NT2/D1 (cell line): ENCODE data around the gene PRICKLE1.
A peak's percentile ranks its signal among the peaks of the same experiment; 100 is the strongest.

Source experiments
- DNase-seq: peaks from one replicate; pipeline ENCODE4 v3.0.0-alpha.2; 2011; ENCODE audit warnings: low read depth, low spot score
- H3K27me3 ChIP-seq: 2 replicates; pipeline ENCODE4 v1.6.0; 2011; ENCODE audit warnings: mild to moderate bottlenecking; ENCODE audit not compliant: insufficient read length, insufficient read depth
- H3K36me3 ChIP-seq: 2 replicates; pipeline ENCODE4 v1.6.1; 2011; ENCODE audit warnings: mild to moderate bottlenecking, low read length, mixed read lengths; ENCODE audit not compliant: insufficient read depth, insufficient read length
- H3K4me1 ChIP-seq: 2 replicates; pipeline ENCODE4 v1.5.1; 2011; ENCODE audit not compliant: insufficient read depth, insufficient read length
- H3K4me3 ChIP-seq: 2 replicates; pipeline ENCODE4 v1.5.1; 2011; ENCODE audit warnings: low read depth; ENCODE audit not compliant: insufficient read length
- H3K9ac ChIP-seq: 2 replicates; pipeline ENCODE4 v1.6.0; 2011; ENCODE audit warnings: low read depth; ENCODE audit not compliant: insufficient read length
- H3K9me3 ChIP-seq: 2 replicates; pipeline ENCODE4 v1.5.1; 2011; ENCODE audit warnings: mild to moderate bottlenecking, low read length; ENCODE audit not compliant: insufficient read depth
- SUZ12 ChIP-seq: IDR thresholded peaks from 2 replicates; pipeline ENCODE4 v1.6.1; 2011; ENCODE audit not compliant: insufficient read length, insufficient read depth; ENCODE audit errors: extremely low read depth
- YY1 ChIP-seq: IDR thresholded peaks from 2 replicates; pipeline ENCODE4 v1.6.1; 2011; ENCODE audit not compliant: insufficient read length, insufficient read depth
- ZNF274 ChIP-seq: IDR thresholded peaks from 2 replicates; pipeline ENCODE4 v1.6.1; 2011; ENCODE audit warnings: mild to moderate bottlenecking, low read depth, low read length

PRICKLE1 gene

DNA sequence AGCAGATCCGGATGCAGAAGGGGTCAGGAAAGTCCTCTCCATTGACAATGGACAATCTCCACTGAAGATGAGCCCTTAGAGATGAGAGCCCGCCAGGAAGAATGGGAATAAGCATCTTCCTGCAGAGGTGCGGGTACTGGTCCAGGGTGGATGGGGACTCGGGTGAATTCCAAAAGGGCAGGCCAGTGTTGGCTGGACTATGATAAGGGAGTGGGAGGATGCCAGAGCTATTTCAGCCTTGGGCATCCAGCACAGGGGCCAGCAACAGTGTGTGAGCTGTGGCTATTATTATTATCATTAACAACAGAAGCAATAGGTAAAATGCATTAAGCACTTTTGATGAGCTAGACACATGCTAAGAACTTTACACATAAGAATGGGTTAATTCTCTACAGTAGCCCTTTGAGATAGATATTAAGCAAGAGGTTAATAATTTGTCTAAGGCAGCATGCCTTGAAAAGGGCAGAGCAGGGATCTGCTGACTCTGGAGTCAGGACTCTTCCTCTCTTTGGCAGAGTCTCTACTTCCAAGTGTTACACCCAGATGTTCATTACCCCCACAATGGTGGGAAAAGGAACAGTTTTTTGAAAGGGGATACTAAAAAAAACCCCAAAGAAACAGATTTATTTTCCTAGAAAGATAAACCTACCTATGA lies 55.2 kb downstream of the PRICKLE1 start:
- Histone ChIP-seq H3K27me3 (no peaks in the 10 kb centered on the region), H3K36me3 (no peaks in the 10 kb centered on the region), H3K9me3 (no peaks in the 10 kb centered on the region), H3K4me3 (no peak overlapping the region), H3K9ac (no peak overlapping the region), H3K4me1 (no peaks in the 10 kb centered on the region)
- TF ChIP-seq SUZ12: no peak
- no peak for TF ChIP-seq YY1
- TF ChIP-seq ZNF274: no peak
- DNase-seq: no peak

GRCh38 chr12:42530284-42530683 lies 59.3 kb downstream of the PRICKLE1 start:
- TF ChIP-seq SUZ12: no peak
- TF ChIP-seq YY1: no peak
- no peak for TF ChIP-seq ZNF274
- Histone ChIP-seq H3K36me3 (no peaks in the 10 kb centered on the region), H3K9ac (no peak overlapping the region), H3K4me1 (peaks cover 3% of the 10 kb centered on the region), H3K4me3 (no peak overlapping the region), H3K9me3 (no peaks in the 10 kb centered on the region), H3K27me3 (no peaks in the 10 kb centered on the region)
- DNase-seq: no peak

- H3K9ac ChIP-seq: no peak overlapping the region
- H3K4me3 ChIP-seq: no peak overlapping the region
- H3K4me1 ChIP-seq: peaks cover 3% of the 10 kb centered on the region
- no peak for DNase-seq
- no peak for TF ChIP-seq YY1
- TF ChIP-seq ZNF274: no peak
- TF ChIP-seq SUZ12: no peak
- no peaks in the 10 kb centered on the region for H3K36me3 ChIP-seq
- H3K9me3 ChIP-seq: no peaks in the 10 kb centered on the region
- no peaks in the 10 kb centered on the region for H3K27me3 ChIP-seq
These were observed 64.1 kb downstream of the PRICKLE1 start for GRCh38 chr12:42525444-42525843.

DNA sequence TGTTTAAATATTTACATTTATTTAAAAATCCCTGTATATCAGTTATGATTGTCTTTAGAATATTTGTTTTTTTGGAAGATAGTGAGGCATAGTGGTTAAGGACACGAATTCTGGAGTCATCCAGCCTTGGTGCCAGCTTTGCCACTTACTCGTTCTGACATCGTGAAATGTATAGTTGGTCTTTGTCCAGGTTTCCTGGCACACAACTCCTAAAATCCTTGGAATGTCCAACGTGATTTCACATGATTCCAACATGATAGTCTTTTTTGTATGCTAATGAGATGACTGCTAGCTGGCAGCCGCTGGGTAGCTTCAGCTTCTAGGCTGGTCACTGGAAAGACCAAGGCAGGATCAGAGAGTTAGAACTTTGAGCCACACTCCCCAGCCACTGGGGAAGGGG lies 64.8 kb downstream of the PRICKLE1 start:
- H3K4me3 ChIP-seq: no peak overlapping the region
- no peaks in the 10 kb centered on the region for H3K27me3 ChIP-seq
- H3K9ac ChIP-seq: no peak overlapping the region
- peaks cover 3% of the 10 kb centered on the region for H3K4me1 ChIP-seq
- no peak for DNase-seq
- no peaks in the 10 kb centered on the region for H3K36me3 ChIP-seq
- TF ChIP-seq SUZ12 (no peak), YY1 (no peak), ZNF274 (no peak)
- H3K9me3 ChIP-seq: no peaks in the 10 kb centered on the region

GRCh38 chr12:42516573-42516972 lies 73.0 kb downstream of the PRICKLE1 start:
- Histone ChIP-seq H3K36me3 (no peaks in the 10 kb centered on the region), H3K9me3 (0 out of 2 replicates have a peak, but pooled peaks cover 3% of the 10 kb centered on the region), H3K4me3 (no peak overlapping the region), H3K4me1 (no peaks in the 10 kb centered on the region), H3K27me3 (no peaks in the 10 kb centered on the region), H3K9ac (no peak overlapping the region)
- TF ChIP-seq ZNF274 (no peak), SUZ12 (no peak)
- no peak for DNase-seq

DNA sequence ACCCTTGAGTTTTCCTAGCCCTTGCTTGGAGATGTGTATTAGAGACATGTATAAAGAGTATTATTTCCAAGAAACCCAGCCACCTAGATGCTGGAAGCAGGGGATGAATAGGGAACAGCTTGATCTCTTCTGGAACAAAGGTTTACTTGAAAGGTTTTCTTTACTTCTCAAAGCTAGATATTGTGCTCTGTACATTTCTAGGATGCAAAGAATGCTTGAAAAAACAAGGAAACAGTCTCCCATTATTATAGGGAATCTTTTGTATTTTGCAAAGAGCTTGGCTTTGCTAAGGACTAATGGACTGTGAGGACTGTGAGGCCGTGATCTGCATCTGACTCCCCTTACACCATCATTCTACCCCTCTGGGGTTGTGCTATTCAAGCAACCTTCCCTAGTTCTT lies 77.9 kb downstream of the PRICKLE1 start:
- DNase-seq: no peak

DNA sequence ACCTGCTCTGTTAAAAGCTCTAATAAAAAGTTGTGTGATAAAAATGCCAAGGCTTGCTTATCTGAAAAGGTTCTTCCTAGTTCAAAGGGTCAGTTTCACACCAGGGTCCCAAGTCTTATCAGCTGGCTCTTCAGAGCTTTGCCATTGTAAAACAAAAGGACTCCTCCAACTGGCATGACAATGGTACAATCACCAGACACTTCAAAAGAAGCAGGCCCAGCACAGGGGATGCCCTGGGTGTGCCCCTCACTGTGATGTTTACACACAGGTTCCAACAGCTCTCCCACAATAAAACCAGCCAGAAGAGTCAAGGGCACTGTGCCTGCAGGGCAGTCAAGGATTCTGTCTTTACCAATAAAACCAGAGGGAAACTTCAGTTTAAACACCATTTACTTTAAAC lies 78.7 kb downstream of the PRICKLE1 start:
- DNase-seq: peak; percentile 61
- H3K4me3 ChIP-seq: no peak overlapping the region
- peaks cover 6% of the 10 kb centered on the region for H3K27me3 ChIP-seq
- H3K4me1 ChIP-seq: no peaks in the 10 kb centered on the region
- H3K9me3 ChIP-seq: no peaks in the 10 kb centered on the region
- no peaks in the 10 kb centered on the region for H3K36me3 ChIP-seq
- no peak for TF ChIP-seq SUZ12
- TF ChIP-seq YY1: no peak
- TF ChIP-seq ZNF274: no peak
- H3K9ac ChIP-seq: no peak overlapping the region

More for the DNA sequence above, 77.9 kb downstream of the PRICKLE1 start:
- 0 out of 2 replicates have a peak, but pooled peaks cover 3% of the 10 kb centered on the region for H3K9me3 ChIP-seq
- TF ChIP-seq YY1: no peak
- no peak for TF ChIP-seq ZNF274
- no peak for TF ChIP-seq SUZ12
- H3K4me3 ChIP-seq: no peak overlapping the region
- no peak overlapping the region for H3K9ac ChIP-seq
- H3K36me3 ChIP-seq: no peaks in the 10 kb centered on the region
- H3K4me1 ChIP-seq: no peaks in the 10 kb centered on the region
- H3K27me3 ChIP-seq: peaks cover 6% of the 10 kb centered on the region

GRCh38 chr12:42508913-42509460 lies 80.6 kb downstream of the PRICKLE1 start:
- no peak for TF ChIP-seq YY1
- TF ChIP-seq SUZ12: no peak
- no peak for TF ChIP-seq ZNF274
- no peaks in the 10 kb centered on the region for H3K9me3 ChIP-seq
- H3K36me3 ChIP-seq: no peaks in the 10 kb centered on the region
- no peak overlapping the region for H3K9ac ChIP-seq
- peaks cover 6% of the 10 kb centered on the region for H3K27me3 ChIP-seq
- H3K4me3 ChIP-seq: no peak overlapping the region
- no peaks in the 10 kb centered on the region for H3K4me1 ChIP-seq
- no peak for DNase-seq
